GM20431 (cell line): ENCODE results near the gene CATSPER3.

Source experiments
- in situ Hi-C: fragments of 300-500 bp; cut with MseI, MboI; formaldehyde crosslinking; loops from one replicate; pipeline ENCODE4 v1.15.0; 2020; ENCODE audit warnings: low sequenced_read_pairs; ENCODE audit not compliant: unreplicated experiment

Gene CATSPER3

GRCh38 chr5:135027697-135028615, 60.2 kb downstream of the CATSPER3 start:
- in situ Hi-C loops, result no loop called here

- in situ Hi-C loops, result no loop called here
These were observed 61.2 kb downstream of the CATSPER3 start for GRCh38 chr5:135028791-135029476.

GRCh38 chr5:135029477-135030122, 61.9 kb downstream of the CATSPER3 start:
- in situ Hi-C loops, result no loop called here

GRCh38 chr5:135030123-135030955, 62.6 kb downstream of the CATSPER3 start:
- in situ Hi-C loops, result no loop called here

- in situ Hi-C loops, result no loop called here
These were observed 63.5 kb downstream of the CATSPER3 start for GRCh38 chr5:135030956-135031812.

GRCh38 chr5:135031813-135032694, 64.3 kb downstream of the CATSPER3 start:
- in situ Hi-C loops, result no loop called here

GRCh38 chr5:135032695-135032998, 64.9 kb downstream of the CATSPER3 start:
- in situ Hi-C loops, result no loop called here

GRCh38 chr5:135032999-135033861, 65.5 kb downstream of the CATSPER3 start:
- in situ Hi-C loops, result no loop called here

GRCh38 chr5:135033901-135034235, 66.2 kb downstream of the CATSPER3 start, which contains the start of gene PITX1:
PITX1 (minus strand) TSS chr5:135034228; CDS start chr5:135033881, 347 bp downstream.
- in situ Hi-C loops, result no loop called here

- in situ Hi-C loops, result no loop called here
These were observed 66.7 kb downstream of the CATSPER3 start for GRCh38 chr5:135034236-135034962.

- in situ Hi-C loops, result no loop called here
These were observed 67.4 kb downstream of the CATSPER3 start for GRCh38 chr5:135034963-135035677.

- in situ Hi-C loops, result no loop called here
These were observed 67.9 kb downstream of the CATSPER3 start for GRCh38 chr5:135035678-135036030.

GRCh38 chr5:135036405-135036804, 68.7 kb downstream of the CATSPER3 start:
- in situ Hi-C loops, result no loop called here

GRCh38 chr5:135037519-135038204, 70.0 kb downstream of the CATSPER3 start:
- in situ Hi-C loops, result no loop called here

- in situ Hi-C loops, result no loop called here
These were observed 70.6 kb downstream of the CATSPER3 start for GRCh38 chr5:135038205-135038812.
